GM12878 (cell line): ENCODE results near the gene IER5. TPM values are rescaled to one million over a fixed set of nuclear protein-coding genes. Genes with fewer than 3 reads are reported as not detected.

ENCODE experiments used
- ATAC-seq: fragments of 200-7000 bp; cut with Tn5 transposase; 3 replicates; pipeline ENCODE4 v1.9.1; 2020; ENCODE audit warnings: mild to moderate bottlenecking, moderate library complexity
- BruUV-seq: library from RNA; stranded (reverse); fragments of 400-500 nt; replicated peaks from 2 replicates; lab custom pipeline; 2021; lab: Mats Ljungman, UMichigan
- CTCF ChIA-PET: fragments of 300-600 bp; sonication (Branson Sonifier 250); formaldehyde crosslinking; extraction: SDS; loops from one replicate; lab custom pipeline; 2021; ENCODE audit warnings: inconsistent platforms; lab: Yijun Ruan, JAX
- POLR2A ChIA-PET: fragments of 350-600 bp; formaldehyde crosslinking; extraction: SDS; loops from one replicate; lab custom pipeline; 2021; ENCODE audit warnings: inconsistent platforms; lab: Charles Lee
- RAD21 ChIA-PET: fragments of 300-600 bp; sonication (Branson Sonifier 250); formaldehyde crosslinking; loops from one replicate; lab custom pipeline; 2023; ENCODE audit warnings: antibody characterized with exemption; ENCODE audit not compliant: unreplicated experiment; lab: Charles Lee
- SMC1A ChIA-PET: fragments of 300-600 bp; sonication (Branson Sonifier 250); formaldehyde crosslinking; loops from one replicate; lab custom pipeline; 2023; ENCODE audit not compliant: unreplicated experiment, uncharacterized antibody; lab: Charles Lee
- DNase-seq: peaks from one replicate; pipeline ENCODE4 v3.0.0-alpha.2; 2011; ENCODE audit warnings: low read depth, low spot score
- FAIRE-seq: peaks from 3 replicates; lab custom pipeline; 2011; peaks lifted over from hg19 to GRCh38; lab: Jason Lieb, UNC
- H2AFZ ChIP-seq: 2 replicates; pipeline ENCODE4 v1.6.0; 2011; ENCODE audit warnings: low read depth, low read length, control low read depth; ENCODE audit not compliant: control insufficient read depth
- H3K27ac ChIP-seq: 2 replicates; pipeline ENCODE4 v1.5.1; 2011; ENCODE audit warnings: control low read depth; ENCODE audit not compliant: control insufficient read depth, insufficient read depth
- H3K27me3 ChIP-seq, 2 experiments: replicated peaks in 1 of 2; 2 replicates each; pipeline versions ENCODE4 v1.6.0 to v1.6.1; 2011; ENCODE audit warnings: low read length in 1 of 2; ENCODE audit not compliant: control insufficient read depth in 2 of 2, insufficient read depth in 2 of 2
- H3K36me3 ChIP-seq, 2 experiments: 2 replicates each; pipeline ENCODE4 v1.5.1; 2011; ENCODE audit warnings: low read length in 1 of 2; ENCODE audit not compliant: control insufficient read depth in 2 of 2, insufficient read depth in 2 of 2
- H3K4me1 ChIP-seq: 2 replicates; pipeline ENCODE4 v1.6.1; 2011; ENCODE audit warnings: mild to moderate bottlenecking, low read length, moderate library complexity, mixed read lengths; ENCODE audit not compliant: control insufficient read depth, insufficient read depth
- H3K4me2 ChIP-seq: 2 replicates; pipeline ENCODE4 v1.6.0; 2011; ENCODE audit warnings: control low read depth; ENCODE audit not compliant: control insufficient read depth, insufficient read depth
- H3K4me3 ChIP-seq: fragments of 200-600 bp; sonication (generic); 2 replicates; pipeline ENCODE4 v1.5.1; 2016
- H3K79me2 ChIP-seq: 2 replicates; pipeline ENCODE4 v1.6.0; 2011; ENCODE audit warnings: low read length; ENCODE audit not compliant: control insufficient read depth, insufficient read depth
- H3K9ac ChIP-seq: 2 replicates; pipeline ENCODE4 v1.8.0; 2011; ENCODE audit warnings: low read length, control low read depth, mixed read lengths; ENCODE audit not compliant: control insufficient read depth, insufficient read depth
- H3K9me3 ChIP-seq: replicated peaks from 3 replicates; pipeline ENCODE4 v1.5.1; 2011; ENCODE audit warnings: mild to moderate bottlenecking, low read length; ENCODE audit not compliant: control insufficient read depth, insufficient read depth
- H4K20me1 ChIP-seq: 2 replicates; pipeline ENCODE4 v1.6.0; 2011; ENCODE audit not compliant: control insufficient read depth, insufficient read depth
- CHD1 ChIP-seq: IDR thresholded peaks from 2 replicates; pipeline ENCODE4 v1.6.1; 2012; ENCODE audit warnings: low read depth, low read length, improper control_type of control experiment
- IRF4 ChIP-seq: IDR thresholded peaks from 2 replicates; pipeline ENCODE4 v1.6.1; 2011; ENCODE audit warnings: low read depth, low read length
- MTA3 ChIP-seq: IDR thresholded peaks from 2 replicates; pipeline ENCODE4 v1.6.1; 2012; ENCODE audit warnings: low read length, inconsistent platforms, borderline replicate concordance
- NRF1 ChIP-seq: conservative IDR thresholded peaks from 2 replicates; pipeline ENCODE4 v1.6.1; 2011; ENCODE audit warnings: mild to moderate bottlenecking, low read depth, low read length, improper control_type of control experiment
- POLR2A ChIP-seq: IDR thresholded peaks from 2 replicates; pipeline ENCODE4 v1.6.1; 2011; ENCODE audit warnings: low read depth, mild to moderate bottlenecking, low read length
- POLR2AphosphoS5 ChIP-seq: IDR thresholded peaks from 2 replicates; pipeline ENCODE4 v1.6.1; 2011; ENCODE audit warnings: mild to moderate bottlenecking, low read length, inconsistent platforms
- RCOR1 ChIP-seq: conservative IDR thresholded peaks from 2 replicates; pipeline ENCODE4 v1.6.1; 2012; ENCODE audit warnings: low read depth, low read length, improper control_type of control experiment
- SIX5 ChIP-seq: IDR thresholded peaks from 2 replicates; pipeline ENCODE4 v1.6.1; 2011; ENCODE audit warnings: mild to moderate bottlenecking, low read depth, low read length, moderate library complexity; ENCODE audit not compliant: severe bottlenecking
- SREBF1 ChIP-seq: IDR thresholded peaks from 2 replicates; pipeline ENCODE4 v1.6.1; 2012; ENCODE audit warnings: mild to moderate bottlenecking, low read length
- SUPT20H ChIP-seq: IDR thresholded peaks from 2 replicates; pipeline ENCODE4 v1.6.1; 2011; ENCODE audit warnings: low read depth, mild to moderate bottlenecking, low read length, moderate library complexity, borderline replicate concordance; ENCODE audit not compliant: control insufficient read depth
- TCF12 ChIP-seq: IDR thresholded peaks from 2 replicates; pipeline ENCODE4 v1.6.1; 2011; ENCODE audit warnings: low read depth, mild to moderate bottlenecking, low read length
- ZBED1 ChIP-seq: IDR thresholded peaks from 2 replicates; pipeline ENCODE4 v1.6.1; 2016; ENCODE audit warnings: borderline replicate concordance
- WGBS: methylation state at CpG from one replicate; pipeline ENCODE4 v1.1.6; 2016; ENCODE audit warnings: low lambda C conversion rate; ENCODE audit not compliant: insufficient replicate concordance, insufficient coverage; ENCODE audit errors: missing lambda C conversion rate; 5-methylcytosine and 5-hydroxymethylcytosine counted together
- in situ Hi-C: fragments of 300-500 bp; cut with MboI; formaldehyde crosslinking; loops from 9 replicates; pipeline ENCODE4 v1.14.3; 2018; ENCODE audit warnings: mixed read lengths
- intact Hi-C: fragments of 100-400 bp; cut with micrococcal nuclease; formaldehyde crosslinking; loops from one replicate; pipeline ENCODE4 v1.14.2; 2022; ENCODE audit not compliant: unreplicated experiment
- polyA plus RNA-seq, 11 experiments: library from polyadenylated mRNA; depleted of rRNA in 4 of 11; unstranded in 6 of 11; stranded (reverse) in 5 of 11; fragments of >200 nt; fragmentation: Nextera tagmentation in 4 of 11; fragmentation: Illumina TruSeq in 1 of 11; extraction: Ambion mirVana in 4 of 11; extraction: Trizol in 1 of 11; gene quantifications; 1 replicate in 1 of 11; 2 replicates in 10 of 11; pipeline versions ENCODE4 v1.2.1 to v1.2.3, GENCODE V29; 2011 to 2016; ENCODE audit warnings: inconsistent platforms in 2 of 11, missing spikeins in 2 of 11, low read depth in 1 of 11
- total RNA-seq, 4 experiments: library from RNA; depleted of rRNA in 3 of 4; stranded (reverse); fragments of >200 nt in 3 of 4; fragmentation: Illumina TruSeq in 1 of 4; extraction: Trizol in 1 of 4; gene quantifications; 2 replicates each; pipeline versions ENCODE4 v1.2.1 to v1.2.3, GENCODE V29; 2013 to 2021
- TF ChIP-seq, protein P1 (sequence below): fragments of 150-350 bp; IDR thresholded peaks from 2 replicates; pipeline ENCODE4 v1.6.1; 2016; ENCODE audit warnings: low read depth, low read length
- TF ChIP-seq, protein P2 (sequence below): fragments of 450-650 bp; IDR thresholded peaks from 2 replicates; pipeline ENCODE4 v1.6.1; 2016; ENCODE audit warnings: mild to moderate bottlenecking

IER5 gene
- total and polyA plus RNA-seq, 10 of the 15 experiments (the other 5 are each of a cell fraction or from before 2014, with no cell fraction given), result 4.3 to 75.2 (median 30.5) TPM

DNA sequence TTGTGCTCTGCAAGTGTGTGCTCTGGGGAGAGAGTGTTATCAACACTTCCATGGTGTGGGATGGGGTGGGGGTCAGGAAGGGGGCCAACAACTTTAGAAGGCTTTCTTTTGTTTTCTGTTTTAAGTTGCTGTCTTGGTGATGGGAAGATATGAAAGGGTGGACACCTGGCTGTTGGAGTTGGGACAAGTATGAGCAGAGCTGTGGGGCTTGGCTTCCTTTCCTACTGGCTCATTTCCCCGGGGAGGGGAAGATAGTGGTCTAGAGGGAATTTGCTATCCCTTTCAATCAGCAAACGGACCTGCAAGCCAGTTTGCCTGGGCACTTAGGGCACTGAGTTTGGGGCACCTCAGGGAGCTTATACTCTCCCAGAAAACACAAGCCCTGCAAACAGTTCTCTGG, 19.2 kb downstream of the IER5 start:
- ChIA-PET SMC1A (interaction anchor here (1.1 to 39.2 kb wide), 5 partner anchors 10 to 33 kb away, joined by 5 to 1399 read pairs (median 8); no protein-coding TSS in a partner anchor), POLR2A (interaction anchor here (0.9 to 16.3 kb wide), 5 partner anchors 9 to 44 kb away, joined by 3 to 256 read pairs (median 24); partner anchors contain the start of gene IER5), CTCF (interaction anchor here (1.0 to 38.4 kb wide), 6 partner anchors 8 to 226 kb away, joined by 3 to 1067 read pairs (median 10); no protein-coding TSS in a partner anchor), RAD21 (interaction anchor here (1.0 to 26.9 kb wide), 3 partner anchors 16 to 71 kb away, joined by 3 to 966 read pairs (median 3); no protein-coding TSS in a partner anchor)
- peaks cover 23% of the 10 kb centered on the region for H3K4me1 ChIP-seq
- H3K9me3 ChIP-seq, result no peaks in the 10 kb centered on the region
- H4K20me1 ChIP-seq, result no peaks in the 10 kb centered on the region
- TF ChIP-seq MTA3 (no peak), NRF1 (no peak), TCF12 (no peak), POLR2AphosphoS5 (no peak)
- peaks cover 1% of the 10 kb centered on the region for H3K79me2 ChIP-seq
- no peaks in the 10 kb centered on the region for H3K36me3 ChIP-seq
- BruUV-seq, result no TSS peak
- no peak overlapping the region for H3K27ac ChIP-seq
- H2AFZ ChIP-seq, result no peak overlapping the region
- H3K27me3 ChIP-seq, result no peaks in the 10 kb centered on the region
- no peak overlapping the region for H3K4me3 ChIP-seq
- H3K4me2 ChIP-seq, result no peak overlapping the region
- ATAC-seq (no peak), DNase-seq (no peak), FAIRE-seq (no peak)
- in situ Hi-C loops, result no loop called here
- 25% methylated on average over 2 of the region's 2 CpGs for WGBS
- H3K9ac ChIP-seq, result no peak overlapping the region
- intact Hi-C loops, result no loop called here

DNA sequence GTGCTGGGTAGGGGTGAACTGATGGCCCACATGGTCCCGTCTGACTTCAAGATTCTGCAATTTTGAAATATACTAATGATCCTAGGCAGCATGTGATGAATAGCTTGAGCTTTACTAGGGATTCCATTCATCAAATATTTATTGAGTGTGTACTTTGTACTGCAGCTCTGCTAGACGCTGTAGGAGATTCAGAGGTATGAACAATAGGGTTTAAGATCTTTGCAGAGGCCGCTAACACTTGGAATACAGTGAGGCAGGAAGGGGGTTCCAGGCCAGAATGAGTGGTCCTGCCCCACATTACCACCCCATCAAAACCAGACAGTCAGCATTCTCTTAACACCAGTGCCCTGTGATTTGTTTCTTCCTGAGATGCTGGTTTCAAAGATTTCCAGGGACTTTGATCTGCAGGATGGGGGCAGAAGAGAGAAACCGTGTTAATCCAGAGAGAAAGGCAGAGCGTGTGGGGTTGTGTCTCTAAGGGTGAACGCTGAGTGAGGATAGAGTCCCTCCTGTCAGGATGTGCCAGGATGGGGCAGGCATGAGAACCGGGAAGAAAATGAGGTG, 19.9 kb downstream of the IER5 start:
- FAIRE-seq (no peak), DNase-seq (no peak), ATAC-seq (no peak)
- ChIA-PET POLR2A (interaction anchor here (0.9 to 16.3 kb wide), 2 partner anchors 14 to 21 kb away, joined by 3 to 256 read pairs; no protein-coding TSS in a partner anchor), RAD21 (interaction anchor here (1.0 to 26.9 kb wide), 3 partner anchors 27 to 71 kb away, joined by 3 to 966 read pairs (median 3); no protein-coding TSS in a partner anchor), SMC1A (interaction anchor here (1.1 to 39.2 kb wide), 4 partner anchors 9 to 32 kb away, joined by 5 to 1399 read pairs (median 6); no protein-coding TSS in a partner anchor), CTCF (interaction anchor here (1.4 to 38.4 kb wide), 3 partner anchors 17 to 227 kb away, joined by 6 to 1067 read pairs (median 15); no protein-coding TSS in a partner anchor)
- no peak overlapping the region for H3K9ac ChIP-seq
- no peak overlapping the region for H3K4me2 ChIP-seq
- no peak overlapping the region for H2AFZ ChIP-seq
- no peaks in the 10 kb centered on the region for H3K36me3 ChIP-seq
- no peaks in the 10 kb centered on the region for H3K27me3 ChIP-seq
- no peaks in the 10 kb centered on the region for H3K9me3 ChIP-seq
- no TSS peak for BruUV-seq
- intact Hi-C loops, result no loop called here
- H3K27ac ChIP-seq, result no peak overlapping the region
- in situ Hi-C loops, result no loop called here
- no peak overlapping the region for H3K4me3 ChIP-seq
- peaks cover 21% of the 10 kb centered on the region for H3K4me1 ChIP-seq
- peaks cover 1% of the 10 kb centered on the region for H3K79me2 ChIP-seq
- WGBS, result 76% methylated on average over 7 of the region's 7 CpGs
- no peaks in the 10 kb centered on the region for H4K20me1 ChIP-seq
- TF ChIP-seq SIX5, result no peak
- TF ChIP-seq SREBF1, result no peak
- TF ChIP-seq POLR2A, result no peak
- no peak for TF ChIP-seq CHD1
- TF ChIP-seq ZBED1, result no peak
- no peak for TF ChIP-seq SUPT20H
- TF ChIP-seq IRF4, result no peak
- no peak for TF ChIP-seq RCOR1
- TF ChIP-seq, protein P1, sequence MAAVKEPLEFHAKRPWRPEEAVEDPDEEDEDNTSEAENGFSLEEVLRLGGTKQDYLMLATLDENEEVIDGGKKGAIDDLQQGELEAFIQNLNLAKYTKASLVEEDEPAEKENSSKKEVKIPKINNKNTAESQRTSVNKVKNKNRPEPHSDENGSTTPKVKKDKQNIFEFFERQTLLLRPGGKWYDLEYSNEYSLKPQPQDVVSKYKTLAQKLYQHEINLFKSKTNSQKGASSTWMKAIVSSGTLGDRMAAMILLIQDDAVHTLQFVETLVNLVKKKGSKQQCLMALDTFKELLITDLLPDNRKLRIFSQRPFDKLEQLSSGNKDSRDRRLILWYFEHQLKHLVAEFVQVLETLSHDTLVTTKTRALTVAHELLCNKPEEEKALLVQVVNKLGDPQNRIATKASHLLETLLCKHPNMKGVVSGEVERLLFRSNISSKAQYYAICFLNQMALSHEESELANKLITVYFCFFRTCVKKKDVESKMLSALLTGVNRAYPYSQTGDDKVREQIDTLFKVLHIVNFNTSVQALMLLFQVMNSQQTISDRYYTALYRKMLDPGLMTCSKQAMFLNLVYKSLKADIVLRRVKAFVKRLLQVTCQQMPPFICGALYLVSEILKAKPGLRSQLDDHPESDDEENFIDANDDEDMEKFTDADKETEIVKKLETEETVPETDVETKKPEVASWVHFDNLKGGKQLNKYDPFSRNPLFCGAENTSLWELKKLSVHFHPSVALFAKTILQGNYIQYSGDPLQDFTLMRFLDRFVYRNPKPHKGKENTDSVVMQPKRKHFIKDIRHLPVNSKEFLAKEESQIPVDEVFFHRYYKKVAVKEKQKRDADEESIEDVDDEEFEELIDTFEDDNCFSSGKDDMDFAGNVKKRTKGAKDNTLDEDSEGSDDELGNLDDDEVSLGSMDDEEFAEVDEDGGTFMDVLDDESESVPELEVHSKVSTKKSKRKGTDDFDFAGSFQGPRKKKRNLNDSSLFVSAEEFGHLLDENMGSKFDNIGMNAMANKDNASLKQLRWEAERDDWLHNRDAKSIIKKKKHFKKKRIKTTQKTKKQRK, result no peak
- TF ChIP-seq, protein P2, sequence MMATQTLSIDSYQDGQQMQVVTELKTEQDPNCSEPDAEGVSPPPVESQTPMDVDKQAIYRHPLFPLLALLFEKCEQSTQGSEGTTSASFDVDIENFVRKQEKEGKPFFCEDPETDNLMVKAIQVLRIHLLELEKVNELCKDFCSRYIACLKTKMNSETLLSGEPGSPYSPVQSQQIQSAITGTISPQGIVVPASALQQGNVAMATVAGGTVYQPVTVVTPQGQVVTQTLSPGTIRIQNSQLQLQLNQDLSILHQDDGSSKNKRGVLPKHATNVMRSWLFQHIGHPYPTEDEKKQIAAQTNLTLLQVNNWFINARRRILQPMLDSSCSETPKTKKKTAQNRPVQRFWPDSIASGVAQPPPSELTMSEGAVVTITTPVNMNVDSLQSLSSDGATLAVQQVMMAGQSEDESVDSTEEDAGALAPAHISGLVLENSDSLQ, result no peak
